ENCODE data around the gene MBNL2.
A peak's percentile ranks its signal among the peaks of the same experiment; 100 is the strongest.
"Not testable (repeated sequence)": the region's sequence is repeated elsewhere in the genome, so short reads cannot be mapped to it uniquely, and the experiment has no call there.

Gene MBNL2

DNA sequence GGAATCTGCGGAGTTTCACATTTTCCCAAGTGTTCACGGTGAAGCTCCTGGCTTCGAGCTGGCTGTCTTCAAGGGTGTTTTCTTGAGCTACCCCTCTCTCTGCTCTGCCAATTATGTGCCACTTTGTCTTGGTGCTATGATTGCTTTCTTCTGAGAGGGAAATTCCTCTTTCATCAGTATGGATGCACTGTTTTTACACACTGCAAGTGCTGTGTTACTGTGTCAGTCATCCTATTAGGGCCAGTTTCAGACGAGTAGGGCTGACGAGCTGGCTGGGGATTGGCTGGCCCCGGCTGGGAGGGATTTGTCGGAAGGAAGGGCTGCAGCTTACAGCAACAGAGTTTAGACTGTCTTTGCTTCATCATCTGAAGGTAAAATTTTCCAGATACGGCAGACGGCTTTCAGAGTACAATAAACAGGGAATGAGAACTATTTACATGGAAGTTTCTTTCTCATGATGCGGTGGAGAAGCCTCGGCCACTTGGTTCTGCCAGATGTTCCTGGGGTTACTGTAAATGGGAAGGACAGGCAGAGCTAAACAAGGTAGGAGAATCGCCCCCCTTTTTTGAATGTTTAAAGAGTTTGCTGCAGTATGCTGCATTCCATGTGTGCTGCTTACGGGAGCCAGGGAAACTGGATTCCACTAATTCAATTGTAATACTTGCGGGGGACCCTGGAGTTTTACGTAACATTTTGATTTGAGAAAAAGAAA lies at the start of gene MBNL2:
MBNL2 (plus strand) TSS at position 345 of the 712 bp plus-strand sequence. CDS start 53,903 bp downstream, outside the sequence.
- peak; percentile 60 to 81 for DNase-seq (ENCODE audit: low read depth in 1 of 2, low spot score in 1 of 2)

DNA sequence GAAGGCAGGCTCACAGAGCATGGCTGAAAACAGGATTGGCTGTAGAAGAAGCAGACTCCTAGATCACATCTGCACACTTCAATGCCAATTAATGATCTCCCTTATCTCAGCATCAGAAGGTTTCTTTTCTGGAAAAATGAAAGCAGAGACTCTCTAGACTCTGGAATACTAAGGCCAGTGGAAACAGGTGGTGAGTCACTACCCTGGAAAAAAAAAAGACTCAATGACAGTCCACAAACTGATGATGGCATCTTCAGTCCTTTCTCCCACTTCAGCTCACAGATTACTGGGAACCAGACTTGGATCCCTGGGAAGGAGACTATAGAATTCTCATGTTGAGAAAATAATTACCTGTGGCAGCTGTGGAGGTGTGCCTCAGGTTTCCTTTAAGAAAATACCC lies 47.5 kb upstream of the MBNL2 start:
- no peak for DNase-seq (ENCODE audit: low read depth in 1 of 2, low spot score in 1 of 2)

GRCh38 chr13:97175041-97175440 lies 47.1 kb upstream of the MBNL2 start:
- DNase-seq (ENCODE audit: low read depth in 1 of 2, low spot score in 1 of 2), result no peak

DNA sequence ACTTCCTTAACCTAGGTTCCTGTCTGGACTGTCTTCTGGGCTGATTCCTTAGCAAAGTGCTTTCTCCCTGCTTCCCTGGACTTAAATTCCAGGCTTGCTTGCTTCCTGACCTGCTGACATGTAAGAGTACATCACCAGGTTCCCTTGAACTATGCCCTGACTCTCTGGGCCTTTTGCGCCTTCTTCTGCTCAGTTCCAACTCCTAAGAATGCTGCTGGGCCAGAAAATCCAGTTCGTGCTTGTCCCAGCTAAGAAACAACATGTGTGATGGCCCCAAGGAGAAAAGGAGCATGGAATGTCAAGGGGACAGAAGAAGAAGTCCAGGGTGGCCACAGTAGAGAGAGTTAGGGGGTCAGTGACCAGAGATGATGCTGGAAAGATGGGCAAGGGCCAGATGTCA lies 42.6 kb upstream of the MBNL2 start:
- DNase-seq (ENCODE audit: low read depth in 1 of 2, low spot score in 1 of 2), result no peak

DNA sequence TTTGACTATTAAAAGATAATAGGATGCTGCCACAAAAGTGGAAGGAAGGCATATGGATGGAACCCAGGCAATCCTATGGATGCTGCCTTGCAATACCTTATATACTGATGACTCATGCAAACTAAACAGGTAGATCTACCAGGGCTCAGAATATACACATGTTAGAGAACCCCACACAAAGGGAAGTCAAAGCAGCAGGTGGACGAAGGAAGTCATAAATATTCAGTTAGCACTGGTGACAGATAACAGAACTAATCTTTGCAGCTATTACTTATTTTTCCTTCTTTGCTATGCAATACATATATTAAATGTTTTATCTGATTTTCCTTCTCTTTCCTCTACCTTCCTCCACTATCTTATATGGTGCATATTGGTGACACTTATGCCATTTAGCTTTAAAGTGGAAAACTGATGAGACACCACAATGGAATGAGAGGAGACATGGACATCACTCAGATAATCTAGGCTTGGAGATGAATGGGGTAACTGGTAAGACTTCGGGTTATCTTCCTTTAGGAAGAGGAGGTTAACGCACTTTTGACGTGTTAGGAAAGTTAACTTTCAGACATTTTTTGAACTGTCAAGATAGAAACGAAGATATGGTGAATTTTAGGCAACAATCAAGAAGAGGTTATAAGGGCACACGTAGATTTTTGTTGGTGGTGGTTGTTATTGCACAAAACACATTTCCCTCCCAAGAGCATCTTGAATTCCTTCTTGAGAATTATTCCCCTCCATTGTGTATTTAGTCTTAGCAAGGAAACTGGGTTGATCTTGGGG lies 39.8 kb upstream of the MBNL2 start:
- DNase-seq (ENCODE audit: low read depth in 1 of 2, low spot score in 1 of 2), result no peak

DNA sequence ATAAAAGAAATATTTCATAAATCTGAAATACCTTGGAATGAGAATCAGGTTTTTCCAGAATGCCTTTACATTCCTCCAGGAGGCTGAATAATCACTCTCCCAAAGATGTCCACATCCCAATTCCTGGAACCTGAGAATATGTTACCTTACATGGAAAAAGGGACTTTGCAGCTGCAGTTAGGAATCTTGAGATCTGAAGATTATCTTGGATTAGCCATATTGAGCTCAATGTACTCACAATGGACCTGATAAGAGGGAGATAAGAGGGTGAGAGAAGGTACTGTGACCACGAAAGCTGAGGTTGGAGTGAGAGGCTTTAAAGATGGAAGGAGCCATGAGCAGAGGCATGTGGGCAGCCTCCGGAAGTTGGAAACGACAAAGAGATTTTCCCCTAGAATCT lies 36.8 kb upstream of the MBNL2 start:
- no peak for DNase-seq (ENCODE audit: low read depth in 1 of 2, low spot score in 1 of 2)

DNA sequence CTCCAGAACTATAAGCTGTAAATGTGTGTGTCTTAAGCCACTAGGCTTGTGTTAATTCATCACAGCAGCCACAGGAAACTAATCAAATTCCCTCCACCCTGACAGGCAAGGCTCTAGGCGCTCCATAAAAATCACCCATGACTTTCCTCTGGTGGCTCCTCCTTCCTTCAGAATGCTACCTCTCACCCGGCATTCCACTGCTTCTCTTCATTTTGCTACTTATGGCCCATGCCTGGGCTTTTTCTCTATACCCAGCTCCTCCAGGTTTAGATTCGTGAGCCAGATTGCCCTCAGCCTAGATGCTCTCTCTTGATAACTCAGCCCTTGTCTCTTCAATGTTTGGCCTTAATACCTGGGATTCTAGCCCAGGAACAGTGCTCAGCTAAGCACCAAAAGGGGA lies 36.4 kb upstream of the MBNL2 start:
- no peak for DNase-seq (ENCODE audit: low read depth in 1 of 2, low spot score in 1 of 2)

GRCh38 chr13:97188207-97188606 lies 33.9 kb upstream of the MBNL2 start:
- no peak for DNase-seq (ENCODE audit: low read depth in 1 of 2, low spot score in 1 of 2)

DNA sequence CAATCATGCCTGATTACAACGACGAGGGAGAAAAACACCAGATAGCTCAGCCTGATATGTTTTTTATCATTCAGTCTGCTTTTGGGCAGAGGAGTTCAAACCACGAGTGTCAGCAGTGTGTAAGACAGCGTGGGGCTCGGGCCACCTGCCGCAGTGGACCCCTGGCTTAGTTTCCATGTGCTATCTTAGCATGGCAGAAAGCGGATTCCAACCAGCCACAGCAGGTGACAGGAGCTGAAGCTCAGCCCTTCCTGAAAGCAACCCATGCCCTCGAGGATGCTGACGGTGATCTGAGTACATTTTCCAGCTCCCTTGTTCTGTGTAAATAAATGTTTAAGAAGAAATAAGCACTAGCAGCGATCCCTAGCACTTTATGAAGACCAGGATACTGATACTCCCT lies 32.2 kb upstream of the MBNL2 start:
- no peak for DNase-seq (ENCODE audit: low read depth in 1 of 2, low spot score in 1 of 2)

- DNase-seq (ENCODE audit: low read depth in 1 of 2, low spot score in 1 of 2), result no peak
Measured at GRCh38 chr13:97191142-97191541, 31.0 kb upstream of the MBNL2 start.

DNA sequence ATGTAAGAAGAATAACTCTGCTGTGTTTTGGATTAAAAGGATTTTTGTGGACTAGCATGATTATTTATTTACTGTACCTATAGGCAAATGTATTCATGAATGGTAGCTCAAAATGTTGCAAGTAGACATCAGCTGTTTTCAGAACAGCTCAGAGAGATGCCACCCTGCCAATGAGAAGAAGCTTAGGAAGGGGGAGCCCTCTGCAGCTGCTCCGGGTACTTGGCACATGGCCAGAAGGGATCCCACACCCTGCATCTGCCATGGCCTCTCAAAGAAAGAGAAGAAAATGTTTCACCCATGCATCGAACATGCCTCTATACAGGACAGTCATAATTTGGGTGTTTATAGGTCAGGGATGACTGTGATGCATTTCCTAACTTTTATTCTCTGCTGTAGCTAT lies 30.5 kb upstream of the MBNL2 start:
- DNase-seq (ENCODE audit: low read depth in 1 of 2, low spot score in 1 of 2), result no peak

- DNase-seq (ENCODE audit: low read depth in 1 of 2, low spot score in 1 of 2), result no peak
Measured at GRCh38 chr13:97192166-97192565, 30.0 kb upstream of the MBNL2 start.

- no peak for DNase-seq (ENCODE audit: low read depth in 1 of 2, low spot score in 1 of 2)
Measured at GRCh38 chr13:97193577-97193976, 28.6 kb upstream of the MBNL2 start.

GRCh38 chr13:97194479-97194878 lies 27.7 kb upstream of the MBNL2 start:
- no peak for DNase-seq (ENCODE audit: low read depth in 1 of 2, low spot score in 1 of 2)

DNA sequence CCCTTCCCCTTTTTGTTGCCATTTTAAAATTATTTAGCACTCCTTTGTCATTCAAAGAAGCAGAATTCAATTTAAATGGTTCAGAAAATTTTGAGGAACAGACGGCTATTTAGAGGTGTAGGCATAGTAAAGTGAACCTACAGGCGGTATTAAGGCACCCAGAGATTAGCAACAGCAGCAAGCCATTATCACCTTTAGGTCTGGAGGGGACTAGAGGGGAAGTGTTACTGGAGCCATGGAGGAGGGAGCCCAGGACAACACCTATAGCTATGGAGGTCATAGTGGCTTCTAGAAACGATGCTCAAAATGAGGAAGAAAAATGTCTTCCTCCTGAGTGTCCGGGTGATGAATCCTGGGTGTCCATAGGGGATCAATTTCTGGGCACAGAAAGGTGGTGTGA lies 25.8 kb upstream of the MBNL2 start:
- no peak for DNase-seq (ENCODE audit: low read depth in 1 of 2, low spot score in 1 of 2)

DNA sequence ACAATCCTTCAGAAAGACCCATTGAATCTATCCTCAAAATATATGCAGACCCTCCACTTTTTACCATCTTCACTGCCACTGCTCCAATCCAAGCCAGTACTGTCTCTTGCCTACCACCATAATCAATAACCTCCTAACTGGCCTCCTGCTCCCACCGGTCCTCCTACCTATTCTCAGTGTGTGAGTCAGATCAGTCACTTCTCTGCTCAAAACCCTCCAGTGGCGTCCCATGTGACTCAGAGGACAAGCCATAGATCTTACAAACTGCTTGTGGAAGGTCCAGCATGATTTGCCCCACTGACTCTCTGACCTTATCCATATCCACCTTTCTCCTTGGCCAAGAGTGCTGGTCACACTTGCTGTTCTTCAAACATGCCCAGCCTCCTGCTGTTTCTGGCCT lies 23.4 kb upstream of the MBNL2 start:
- DNase-seq (ENCODE audit: low read depth in 1 of 2, low spot score in 1 of 2), result no peak

- no peak for DNase-seq (ENCODE audit: low read depth in 1 of 2, low spot score in 1 of 2)
Measured at GRCh38 chr13:97199451-97199850, 22.7 kb upstream of the MBNL2 start.

DNA sequence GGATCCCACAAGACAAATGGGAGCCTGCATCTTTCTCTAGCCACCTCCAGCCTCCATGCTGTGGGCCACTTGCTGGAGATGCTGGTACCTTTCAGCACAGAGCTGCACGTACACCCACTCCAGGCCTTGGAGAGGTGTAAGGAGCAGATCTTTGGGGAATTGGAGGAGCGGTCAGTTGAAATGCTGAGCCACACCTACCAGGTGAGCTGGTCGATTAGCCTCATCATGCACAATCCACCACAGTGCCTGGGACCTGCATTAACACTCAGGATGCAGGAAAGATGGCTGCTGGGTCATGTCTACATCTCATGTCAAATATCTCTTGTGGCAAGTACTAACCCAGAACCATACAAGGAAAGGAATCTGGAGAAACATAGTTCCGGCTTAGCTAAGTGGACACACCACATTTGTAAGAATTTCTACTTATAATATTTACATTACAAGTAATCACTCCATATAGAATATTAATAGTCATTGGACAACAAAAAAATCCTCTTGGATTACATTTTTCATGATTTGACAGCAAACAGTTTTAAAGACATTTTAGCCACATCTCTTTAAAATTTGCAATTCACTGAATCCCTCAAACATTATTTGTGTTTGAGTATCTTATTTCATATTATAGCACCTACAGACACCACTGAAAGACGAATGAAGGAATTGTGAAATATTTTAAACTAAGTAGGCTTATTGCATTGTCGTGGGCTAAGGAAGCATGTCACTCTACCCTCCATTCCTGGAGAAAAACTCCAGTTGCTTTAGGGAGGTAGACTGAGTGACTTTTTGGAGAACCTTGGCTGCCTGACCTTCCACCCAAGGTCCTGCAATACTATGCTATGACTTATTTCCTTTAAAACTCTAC lies 21.8 kb upstream of the MBNL2 start:
- no peak for DNase-seq (ENCODE audit: low read depth in 1 of 2, low spot score in 1 of 2)

GRCh38 chr13:97202761-97203160 lies 19.4 kb upstream of the MBNL2 start:
- DNase-seq (ENCODE audit: low read depth in 1 of 2, low spot score in 1 of 2), result no peak

GRCh38 chr13:97205465-97205864 lies 16.7 kb upstream of the MBNL2 start:
- no peak for DNase-seq (ENCODE audit: low read depth in 1 of 2, low spot score in 1 of 2)

DNA sequence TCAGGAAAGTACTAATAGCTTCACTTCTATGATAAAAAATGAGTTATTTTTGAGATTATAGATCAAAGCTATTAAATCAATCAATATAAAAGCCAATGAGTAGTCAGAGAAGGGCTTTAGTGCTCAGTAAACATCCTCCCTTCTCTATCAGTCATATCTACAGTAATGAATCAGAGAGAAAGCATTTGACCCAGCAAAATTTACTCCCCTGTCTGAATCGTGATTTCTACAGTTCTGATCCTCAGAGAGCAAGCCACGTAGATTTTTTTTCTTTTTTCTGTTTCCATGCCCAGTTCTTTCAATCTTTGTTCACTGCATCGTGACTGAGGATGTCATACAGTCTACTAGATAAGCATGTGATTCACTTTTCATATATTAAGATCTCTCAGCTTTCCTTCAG lies 16.2 kb upstream of the MBNL2 start:
- DNase-seq (ENCODE audit: low read depth in 1 of 2, low spot score in 1 of 2), result no peak

DNA sequence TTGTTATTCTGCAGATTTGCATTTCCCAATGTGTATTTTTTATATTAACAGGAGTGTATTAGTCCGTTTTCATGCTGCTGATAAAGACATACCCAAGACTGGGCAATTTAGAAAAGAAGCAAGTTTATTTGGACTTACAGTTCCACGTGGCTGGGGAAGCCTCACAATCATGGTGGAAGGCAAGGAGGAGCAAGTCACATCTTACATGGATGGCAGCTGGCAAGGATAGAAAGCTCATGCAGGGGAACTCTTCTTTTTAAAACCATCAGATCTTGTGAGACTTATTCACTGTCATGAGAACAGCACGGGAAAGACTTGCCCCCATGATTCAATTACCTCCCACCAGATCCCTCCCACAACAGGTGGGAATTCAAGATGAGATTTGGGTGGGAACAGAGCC lies 14.9 kb upstream of the MBNL2 start:
- DNase-seq (ENCODE audit: low read depth in 1 of 2, low spot score in 1 of 2), result not testable (repeated sequence)
